GM23248 (cell line): ENCODE results near the gene CEP350.

Source experiments
- EZH2 ChIP-seq: fragments of 200-600 bp; sonication (generic); IDR thresholded peaks from 2 replicates; pipeline ENCODE4 v1.6.1; 2018; ENCODE audit warnings: antibody characterized with exemption, mild to moderate bottlenecking; ENCODE audit not compliant: insufficient read depth, poor library complexity, severe bottlenecking
- EZH2phosphoT487 ChIP-seq: fragments of 200-600 bp; sonication (generic); IDR thresholded peaks from 2 replicates; pipeline ENCODE4 v1.6.1; 2018; ENCODE audit warnings: antibody characterized with exemption, moderate library complexity, mild to moderate bottlenecking, low read depth; ENCODE audit not compliant: insufficient read depth

- TF ChIP-seq EZH2 (no peak), EZH2phosphoT487 (no peak)
Observed at GRCh38 chr1:179990847-179991246, 36.2 kb downstream of the CEP350 start.
